ENCODE measurements around the gene NEU3.
"Not testable (repeated sequence)": the region's sequence is repeated elsewhere in the genome, so short reads cannot be mapped to it uniquely, and the experiment has no call there.

NEU3 gene

GRCh38 chr11:74981888-74982287 lies 6.8 kb upstream of the NEU3 start:
- DNase-seq: no peak

GRCh38 chr11:74984070-74984469 lies 4.7 kb upstream of the NEU3 start:
- no peak for DNase-seq

- no peak for DNase-seq
These were observed 4.0 kb upstream of the NEU3 start for GRCh38 chr11:74984730-74985129.

GRCh38 chr11:74989260-74989638 lies 516 bp downstream of the NEU3 start:
- no peak for DNase-seq

GRCh38 chr11:74990150-74990549 lies 1.4 kb downstream of the NEU3 start:
- DNase-seq: not testable (repeated sequence)

GRCh38 chr11:74990941-74991340 lies 2.2 kb downstream of the NEU3 start:
- no peak for DNase-seq

GRCh38 chr11:74992852-74993251 lies 4.1 kb downstream of the NEU3 start:
- DNase-seq: no peak

- no peak for DNase-seq
These were observed 12.2 kb downstream of the NEU3 start for GRCh38 chr11:75000975-75001354.

GRCh38 chr11:75001686-75002085 lies 13.0 kb downstream of the NEU3 start:
- DNase-seq: no peak

- no peak for DNase-seq
These were observed 13.8 kb downstream of the NEU3 start for GRCh38 chr11:75002516-75002915.

GRCh38 chr11:75004215-75004614 lies 15.5 kb downstream of the NEU3 start:
- DNase-seq: no peak

GRCh38 chr11:75011357-75011756 lies 22.6 kb downstream of the NEU3 start:
- no peak for DNase-seq

GRCh38 chr11:75011872-75012271 lies 23.1 kb downstream of the NEU3 start:
- no peak for DNase-seq

- DNase-seq: no peak
These were observed 24.3 kb downstream of the NEU3 start for GRCh38 chr11:75013051-75013450.

GRCh38 chr11:75014129-75014528 lies 25.4 kb downstream of the NEU3 start:
- no peak for DNase-seq

GRCh38 chr11:75019200-75019599 lies 30.5 kb downstream of the NEU3 start:
- not testable (repeated sequence) for DNase-seq

- not testable (repeated sequence) for DNase-seq
These were observed 31.6 kb downstream of the NEU3 start for GRCh38 chr11:75020328-75020727.

- no peak for DNase-seq
These were observed 33.6 kb downstream of the NEU3 start for GRCh38 chr11:75022296-75022695.

GRCh38 chr11:75022759-75023396 lies 34.1 kb downstream of the NEU3 start:
- DNase-seq: peak; percentile 45

GRCh38 chr11:75023446-75024067 lies 34.8 kb downstream of the NEU3 start:
- no peak for DNase-seq

GRCh38 chr11:75024068-75024449 lies 35.3 kb downstream of the NEU3 start:
- DNase-seq: no peak

- DNase-seq: no peak
These were observed 36.1 kb downstream of the NEU3 start for GRCh38 chr11:75024764-75025211.

- DNase-seq: no peak
These were observed 36.8 kb downstream of the NEU3 start for GRCh38 chr11:75025561-75025960.

- no peak for DNase-seq
These were observed 39.6 kb downstream of the NEU3 start for GRCh38 chr11:75028321-75028720.

GRCh38 chr11:75028724-75029123 lies 40.0 kb downstream of the NEU3 start:
- DNase-seq: no peak
